Measurements from ENCODE around the gene PRKN.

Gene PRKN

DNA sequence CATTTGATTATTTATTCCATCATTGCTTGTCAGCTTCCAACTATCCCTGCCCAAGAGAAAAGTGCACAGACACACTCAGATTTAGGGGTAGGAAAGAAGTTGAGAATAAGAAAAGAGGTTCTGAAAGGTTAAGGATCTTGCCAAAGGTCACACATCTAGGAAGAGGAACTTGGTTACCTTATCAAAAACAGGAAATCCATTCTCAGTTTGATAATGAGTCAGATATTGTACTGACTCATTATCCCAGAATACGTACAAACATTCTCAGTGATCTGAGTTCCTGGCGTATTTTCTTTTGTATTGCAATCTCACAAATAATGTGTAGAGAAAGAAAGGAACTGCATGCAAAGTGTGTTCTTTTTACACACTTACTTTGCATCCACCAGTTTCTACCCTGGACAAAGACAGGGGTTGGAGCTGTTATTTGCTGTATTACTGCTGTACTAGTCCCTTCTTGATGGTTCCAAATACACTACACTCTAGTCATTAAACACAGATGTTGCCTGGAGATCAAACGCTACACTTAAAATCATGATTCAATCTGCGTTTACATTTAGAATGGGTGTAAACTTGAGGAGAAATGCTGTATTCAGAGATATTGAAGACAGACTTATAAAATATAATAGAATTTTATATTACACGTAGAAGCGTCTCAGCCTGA lies 545.7 kb downstream of the PRKN start:
- no peak for DNase-seq (ENCODE audit: low read depth)

- DNase-seq (ENCODE audit: low read depth) = no peak
Measured at GRCh38 chr6:162181111-162181510, 546.5 kb downstream of the PRKN start.

DNA sequence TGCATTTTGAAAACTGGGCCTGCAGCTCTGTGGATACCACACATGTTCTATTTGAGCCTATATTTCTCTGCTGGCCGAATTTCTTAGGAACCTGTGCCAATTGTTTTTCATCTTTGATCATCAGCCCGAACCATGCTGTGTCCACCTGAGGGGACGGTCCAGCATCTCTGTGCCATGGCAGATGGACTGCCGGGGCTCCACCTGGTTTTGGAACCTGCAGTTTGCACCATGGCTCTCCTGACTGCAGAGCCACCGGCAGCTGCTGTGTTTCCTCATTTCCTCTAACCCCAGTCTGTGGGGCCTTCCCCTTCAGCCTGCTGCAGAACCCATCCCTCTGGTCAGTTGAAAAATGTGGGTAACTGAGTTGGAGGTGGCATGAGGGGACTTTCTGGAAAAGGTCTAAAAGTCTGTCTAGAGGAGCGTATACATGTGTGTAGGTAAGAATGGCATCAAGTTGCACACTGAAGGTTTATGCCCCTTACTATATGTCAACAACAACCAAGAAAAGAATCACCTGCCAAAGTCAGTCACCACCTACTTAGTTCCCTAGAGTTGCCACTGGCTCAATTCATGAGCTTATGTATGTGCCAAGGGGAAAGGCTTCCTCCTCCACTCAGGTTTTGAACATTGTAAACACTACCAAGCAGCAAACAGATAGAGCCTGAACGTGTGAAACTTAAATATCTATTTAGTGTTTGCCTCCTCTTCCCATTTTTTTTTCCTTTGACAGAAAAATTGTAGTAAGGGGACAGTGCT lies 548.2 kb downstream of the PRKN start:
- DNase-seq (ENCODE audit: low read depth) = no peak

GRCh38 chr6:162178666-162179065 lies 548.9 kb downstream of the PRKN start:
- DNase-seq (ENCODE audit: low read depth) = no peak

DNA sequence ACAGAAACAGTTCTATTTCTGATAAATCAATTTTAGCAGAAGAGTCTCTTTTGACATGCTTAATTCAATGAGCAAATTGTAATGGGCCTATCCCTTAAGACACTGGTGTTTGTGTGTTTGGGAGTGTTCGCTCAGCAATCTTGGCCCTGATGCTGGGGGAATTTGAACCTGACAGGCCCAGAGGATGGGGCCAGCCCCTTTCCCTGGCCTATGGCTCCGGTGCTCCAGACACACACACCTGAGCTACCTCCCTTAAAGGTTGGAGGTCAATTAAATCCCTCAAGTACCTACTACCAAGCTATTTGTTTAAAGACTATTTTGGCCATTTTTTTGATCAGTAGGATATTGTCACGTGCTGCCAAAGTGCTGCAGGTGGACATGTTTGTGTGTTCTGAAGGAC lies 549.3 kb downstream of the PRKN start:
- DNase-seq (ENCODE audit: low read depth) = no peak

GRCh38 chr6:162177746-162178145 lies 549.8 kb downstream of the PRKN start:
- DNase-seq (ENCODE audit: low read depth) = no peak

DNA sequence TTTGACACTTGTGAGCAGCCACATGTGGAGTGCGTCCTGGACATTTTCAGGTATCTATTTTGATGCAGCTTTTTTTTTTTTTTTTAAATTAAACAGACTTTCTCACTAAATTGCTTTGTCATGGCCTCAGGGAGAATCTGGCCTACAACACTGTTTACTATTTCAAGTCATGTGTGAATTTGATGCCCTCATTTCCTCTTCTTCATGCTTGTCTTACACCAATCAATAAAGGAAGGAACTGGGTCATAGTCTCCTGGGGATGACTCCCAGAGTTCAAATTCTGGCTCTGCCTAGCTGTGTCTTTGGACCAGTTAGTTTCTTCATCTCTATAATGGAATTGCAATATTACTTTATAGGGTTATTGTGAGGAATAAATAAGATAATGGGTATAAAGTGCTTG lies 554.1 kb downstream of the PRKN start:
- DNase-seq (ENCODE audit: low read depth) = no peak

DNA sequence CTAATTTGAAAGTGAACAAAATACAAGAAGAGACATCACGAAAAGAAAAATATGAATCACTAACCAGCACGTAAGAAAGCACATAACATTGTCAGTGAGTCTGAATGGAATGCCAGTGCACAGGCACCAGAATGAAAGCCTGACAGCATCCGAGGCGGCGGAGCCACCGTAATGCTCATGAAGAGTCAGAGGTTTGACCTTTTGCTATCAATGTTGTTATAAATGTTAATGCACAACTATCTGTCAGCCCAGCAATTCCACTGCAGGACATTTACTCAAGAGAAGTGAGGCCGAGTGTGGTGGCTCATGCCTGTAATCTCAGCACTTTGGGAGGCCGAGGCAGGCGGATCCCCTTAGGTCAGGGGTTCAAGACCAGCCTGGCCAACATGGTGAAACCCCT lies 562.1 kb downstream of the PRKN start:
- DNase-seq (ENCODE audit: low read depth) = no peak

DNA sequence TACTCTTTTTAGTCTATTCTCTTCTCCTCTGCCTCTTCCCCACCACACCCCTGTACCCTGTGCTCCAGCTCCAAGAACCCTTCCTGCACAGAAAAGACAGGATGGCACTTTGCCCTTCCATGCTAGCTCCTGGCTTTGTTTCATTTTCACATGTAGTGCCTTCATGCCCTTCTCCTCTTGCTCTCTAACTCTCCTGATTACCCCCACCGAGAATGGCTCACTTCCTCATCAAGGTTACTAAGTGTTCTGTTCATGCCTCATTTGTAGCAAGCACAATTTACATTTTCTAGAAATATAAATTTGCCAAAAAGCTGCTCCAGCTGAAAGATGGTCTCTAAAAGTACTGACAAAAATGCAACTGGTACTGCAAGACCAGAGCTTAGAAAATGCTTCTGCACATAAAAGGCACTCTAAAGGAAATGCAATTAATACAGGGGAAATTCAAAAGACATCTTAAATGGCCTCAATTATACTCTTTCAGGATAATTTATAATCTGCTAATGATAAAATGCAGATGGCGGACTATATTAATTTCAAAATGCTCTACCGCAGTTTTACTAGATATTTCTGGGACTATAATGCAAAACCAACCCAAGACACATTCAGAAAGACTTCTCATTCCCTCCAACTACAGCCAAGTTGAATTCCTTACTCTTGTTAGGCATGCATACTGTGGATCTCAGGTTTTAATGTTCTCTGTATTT lies 570.2 kb downstream of the PRKN start:
- DNase-seq (ENCODE audit: low read depth) = no peak

DNA sequence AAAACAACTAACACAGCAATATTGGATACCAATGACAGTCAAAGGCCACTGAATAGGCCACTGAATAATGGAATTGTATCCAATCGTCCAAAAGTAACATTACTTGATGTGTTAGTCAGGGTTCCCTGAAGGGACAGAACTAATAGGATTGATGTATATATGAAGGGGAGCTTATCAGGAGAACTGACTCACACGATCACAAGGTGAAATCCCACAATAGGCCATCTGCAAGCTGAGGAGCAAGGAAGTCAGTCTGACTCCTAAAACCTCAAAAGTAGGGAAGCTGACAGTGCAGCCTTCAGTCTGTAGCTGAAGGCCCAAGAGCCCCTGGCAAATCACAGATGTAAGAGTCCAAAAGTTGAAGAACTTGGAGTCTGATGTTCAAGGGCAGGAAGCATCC lies 571.4 kb downstream of the PRKN start:
- no peak for DNase-seq (ENCODE audit: low read depth)

DNA sequence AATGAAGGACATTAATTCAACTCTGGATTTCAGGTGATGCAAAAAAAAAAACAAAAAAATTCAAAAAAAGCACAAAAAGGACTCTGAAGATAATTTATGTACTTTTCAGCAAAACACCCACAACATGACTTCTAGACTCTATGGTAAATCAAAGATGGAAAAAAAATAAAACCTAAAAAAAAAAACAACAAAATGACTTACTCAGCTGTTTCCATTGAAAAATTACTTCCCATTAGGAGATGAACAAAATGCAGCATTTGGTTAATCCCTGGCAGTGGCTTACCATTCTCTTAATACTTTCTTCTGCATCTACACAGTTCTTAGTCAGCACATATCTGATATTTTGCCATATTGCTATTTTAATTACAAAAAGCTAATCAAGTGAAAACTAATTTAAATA lies 572.6 kb downstream of the PRKN start:
- DNase-seq (ENCODE audit: low read depth) = no peak

DNA sequence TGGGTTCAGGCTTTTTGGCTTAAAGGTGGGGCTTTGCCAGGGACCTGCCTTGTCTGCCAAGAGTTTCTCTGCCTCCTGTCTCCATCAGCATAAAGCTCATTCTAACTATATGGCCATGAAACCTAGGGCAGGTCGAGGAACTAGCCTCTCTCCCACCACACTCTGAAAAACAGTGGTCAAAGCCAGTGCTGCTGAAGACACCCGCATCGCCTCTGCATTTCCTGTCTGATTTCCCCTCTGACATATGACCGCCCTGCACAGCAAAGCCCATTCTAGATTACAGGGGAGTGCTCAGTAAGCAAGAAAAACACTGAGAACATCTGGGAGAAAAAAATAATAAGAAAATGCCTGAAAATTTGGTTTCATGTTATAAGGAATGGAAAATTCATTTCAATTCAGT lies 573.6 kb downstream of the PRKN start:
- no peak for DNase-seq (ENCODE audit: low read depth)

DNA sequence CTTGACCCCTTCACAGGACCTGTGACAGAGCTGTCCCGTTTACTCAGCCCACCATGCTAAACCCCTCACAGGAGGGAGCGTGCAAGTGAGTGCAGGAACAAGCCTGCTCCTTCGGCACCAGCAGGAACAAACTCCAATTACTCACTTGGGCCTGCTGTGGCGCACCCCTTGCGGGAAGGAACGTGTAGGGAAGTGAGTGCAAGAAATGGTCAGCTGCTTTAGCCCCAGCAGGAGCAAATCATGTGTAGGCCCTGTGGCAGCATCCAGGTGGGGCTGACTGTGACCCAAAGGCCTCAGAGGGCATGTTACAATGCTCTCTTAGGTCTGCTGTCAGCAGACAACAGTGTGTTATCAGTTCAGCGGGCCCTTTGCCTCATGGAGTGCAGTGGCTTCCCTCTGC lies 574.4 kb downstream of the PRKN start:
- no peak for DNase-seq (ENCODE audit: low read depth)

- DNase-seq (ENCODE audit: low read depth) = no peak
Measured at GRCh38 chr6:162151021-162151665, 576.4 kb downstream of the PRKN start.

DNA sequence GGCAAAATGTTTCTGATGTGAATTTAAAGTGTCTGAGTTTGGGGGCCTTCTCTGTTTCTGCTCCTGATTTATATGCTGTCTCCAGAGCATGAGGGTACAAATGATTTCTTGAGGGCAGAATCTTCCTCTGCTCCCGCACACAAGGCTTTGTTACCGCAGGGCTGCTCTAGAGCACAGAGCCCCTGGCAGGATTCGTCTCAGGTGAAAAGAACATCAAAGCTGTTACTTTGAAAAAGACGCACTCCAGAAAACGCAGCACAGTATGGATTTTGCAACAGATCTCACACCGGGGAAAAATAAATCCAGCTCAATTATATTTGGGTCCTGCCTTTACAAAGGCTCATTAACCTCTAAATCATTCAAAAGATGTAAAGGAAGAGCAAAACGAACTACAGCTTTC lies 577.3 kb downstream of the PRKN start:
- DNase-seq (ENCODE audit: low read depth) = no peak

- DNase-seq (ENCODE audit: low read depth) = no peak
Measured at GRCh38 chr6:162149786-162150185, 577.8 kb downstream of the PRKN start.

DNA sequence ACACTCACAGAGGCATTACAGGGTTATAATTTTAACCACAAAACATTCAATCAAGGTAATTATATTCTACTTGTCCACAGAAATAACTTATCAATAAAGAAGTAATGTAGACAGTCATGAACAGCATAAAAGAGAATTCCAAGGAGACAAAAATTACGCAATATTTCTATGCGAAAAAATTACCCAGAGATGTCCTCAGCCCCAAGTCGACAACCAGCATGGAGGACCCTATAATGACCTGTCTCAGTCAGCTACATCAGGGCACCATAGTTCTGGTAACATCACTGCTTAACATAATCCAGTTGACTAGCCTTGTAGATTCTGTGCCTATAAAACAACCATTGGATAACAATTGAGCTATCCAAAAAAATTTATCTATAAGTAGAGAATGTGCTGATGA lies 579.8 kb downstream of the PRKN start:
- no peak for DNase-seq (ENCODE audit: low read depth)

DNA sequence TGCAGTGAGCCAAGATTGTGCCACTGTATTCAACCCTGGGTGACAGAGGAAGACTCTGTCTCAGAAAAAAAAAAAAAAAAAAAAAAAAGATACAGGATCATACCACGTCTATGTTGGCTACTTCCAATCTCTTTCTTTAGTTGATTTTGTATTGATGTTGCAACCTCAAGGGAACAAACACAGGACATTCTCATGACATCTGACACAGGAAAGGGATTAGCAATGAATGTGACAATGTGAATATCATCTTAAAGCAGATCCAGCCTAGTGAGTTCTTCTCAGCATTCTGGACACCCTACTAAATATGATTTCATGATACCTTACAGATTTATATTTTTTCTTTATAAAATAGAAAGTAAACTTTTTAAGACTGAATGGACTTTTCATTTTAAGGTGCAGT lies 580.3 kb downstream of the PRKN start:
- DNase-seq (ENCODE audit: low read depth) = no peak

DNA sequence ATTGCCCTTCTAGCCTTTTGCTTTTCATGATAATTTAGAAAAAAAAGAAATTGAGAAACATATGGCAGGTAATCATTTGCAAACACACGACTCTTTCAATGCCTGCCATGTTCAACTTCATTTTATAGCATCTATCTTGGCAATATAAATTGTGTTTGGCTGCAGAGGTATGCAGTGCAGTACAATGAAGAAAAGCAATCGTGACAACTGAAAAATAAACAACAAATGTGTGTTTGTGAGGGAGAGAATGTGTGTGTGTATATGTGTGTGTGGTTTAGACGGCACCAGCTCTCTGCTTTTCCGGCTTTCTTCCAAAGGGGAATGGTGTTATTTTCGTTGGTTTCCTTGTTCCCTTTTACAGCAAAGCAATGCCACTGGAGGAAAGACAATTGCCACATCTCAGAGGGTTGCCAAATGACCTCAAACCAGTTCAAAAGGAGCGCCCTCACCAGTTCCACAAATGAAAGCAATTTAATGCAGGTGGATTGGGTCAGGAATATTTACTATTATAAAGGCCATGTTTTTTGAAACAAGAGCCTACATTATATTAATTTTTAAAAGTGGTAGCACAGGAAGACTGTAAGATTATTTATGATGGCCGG lies 587.2 kb downstream of the PRKN start:
- no peak for DNase-seq (ENCODE audit: low read depth)

- DNase-seq (ENCODE audit: low read depth) = no peak
Measured at GRCh38 chr6:162125659-162126058, 601.9 kb downstream of the PRKN start.

GRCh38 chr6:162124710-162125435 lies 602.7 kb downstream of the PRKN start:
- no peak for DNase-seq (ENCODE audit: low read depth)

DNA sequence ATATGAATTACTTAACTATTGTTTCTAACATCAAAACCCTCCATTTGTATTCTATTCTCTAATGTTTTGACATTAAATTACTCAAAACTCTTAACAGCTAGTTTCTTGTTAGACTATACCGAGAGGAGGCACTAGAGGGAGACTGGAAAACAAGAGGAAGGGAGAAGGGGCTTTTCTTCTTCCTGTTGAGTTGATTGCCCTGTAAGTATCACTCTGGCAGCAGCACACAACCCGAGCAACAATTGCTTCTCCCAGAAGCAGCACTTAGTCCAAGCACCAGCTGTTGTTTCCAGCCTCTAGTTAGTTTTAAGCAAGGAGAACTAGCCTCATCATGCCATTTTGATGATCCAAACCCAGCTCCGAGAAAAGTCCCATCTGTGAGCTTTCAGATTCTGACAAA lies 603.8 kb downstream of the PRKN start:
- DNase-seq (ENCODE audit: low read depth) = no peak

Measured in HS-27A (cell line).